B cell (primary cell): ENCODE results near the gene UMODL1. TPM values are rescaled to one million over a fixed set of nuclear protein-coding genes. Genes with fewer than 3 reads are reported as not detected.

ENCODE experiments used
- ATAC-seq: fragments of 200-7000 bp; cut with Tn5 transposase; one replicate; pipeline ENCODE4 v1.10.0; 2021; ENCODE audit warnings: low read depth, mild to moderate bottlenecking, moderate number of reproducible peaks, moderate library complexity
- CTCF ChIA-PET: fragments of 350-600 bp; sonication (Branson Sonifier 250); formaldehyde crosslinking; loops from one replicate; lab custom pipeline; 2021; ENCODE audit warnings: antibody characterized with exemption, inconsistent platforms; lab: Charles Lee
- POLR2A ChIA-PET: fragments of 350-600 bp; sonication (Branson Sonifier 250); formaldehyde crosslinking; loops from one replicate; lab custom pipeline; 2021; ENCODE audit warnings: antibody characterized with exemption; lab: Charles Lee
- DNase-seq: peaks from one replicate; pipeline ENCODE4 v3.0.0; 2013
- H2AFZ ChIP-seq: 2 replicates; pipeline ENCODE4 v1.6.1; 2012; ENCODE audit warnings: mild to moderate bottlenecking, low read depth, low read length; ENCODE audit not compliant: insufficient read depth, poor library complexity, severe bottlenecking
- H3K27ac ChIP-seq, 2 donors: 1 replicate in 1 of 2; 2 replicates in 1 of 2; pipeline ENCODE4 v1.5.1; 2012 to 2013; ENCODE audit warnings: low read length in 2 of 2, mild to moderate bottlenecking in 2 of 2, moderate library complexity in 1 of 2
- H3K27me3 ChIP-seq, 4 experiments: fragments of 200-600 bp in 1 of 4; sonication (generic) in 1 of 4; replicated peaks in 1 of 4; 1 replicate in 2 of 4; 2 replicates in 2 of 4; pipeline versions ENCODE4 v1.6.1 to v1.7.0; 2013 to 2016; ENCODE audit warnings: low read length in 3 of 4, mild to moderate bottlenecking in 2 of 4, mixed read lengths in 1 of 4, moderate library complexity in 1 of 4; ENCODE audit not compliant: insufficient read depth in 4 of 4, control insufficient read depth in 3 of 4; ENCODE audit errors: control extremely low read depth in 1 of 4
- H3K36me3 ChIP-seq, 2 experiments: replicated peaks in 1 of 2; 1 replicate in 1 of 2; 2 replicates in 1 of 2; pipeline versions ENCODE4 v1.6.1 to v1.7.1; 2013; ENCODE audit warnings: low read length in 1 of 2; ENCODE audit not compliant: insufficient read depth in 2 of 2, control insufficient read depth in 1 of 2; ENCODE audit errors: control extremely low read depth in 1 of 2, extremely low read depth in 1 of 2
- H3K4me1 ChIP-seq, 2 donors: fragments of 200-600 bp in 1 of 2; sonication (generic) in 1 of 2; 1 replicate in 1 of 2; 2 replicates in 1 of 2; pipeline versions ENCODE4 v1.5.1 to v1.6.1; 2013 to 2017; ENCODE audit warnings: low read length in 2 of 2; ENCODE audit not compliant: control insufficient read depth in 2 of 2, insufficient read depth in 2 of 2
- H3K4me2 ChIP-seq: replicated peaks from 2 replicates; pipeline ENCODE3; 2012; ENCODE audit warnings: mild to moderate bottlenecking, low read depth, low read length; ENCODE audit not compliant: poor library complexity, severe bottlenecking
- H3K4me3 ChIP-seq, 5 experiments: fragments of 200-600 bp in 1 of 5; sonication (generic) in 1 of 5; 1 replicate in 3 of 5; 2 replicates in 2 of 5; pipeline versions ENCODE4 v1.5.1 to v1.7.0; 2011 to 2016; ENCODE audit warnings: low read length in 4 of 5, mild to moderate bottlenecking in 4 of 5, low read depth in 2 of 5, control low read depth in 1 of 5, moderate library complexity in 1 of 5; ENCODE audit not compliant: insufficient read depth in 1 of 5; ENCODE audit errors: control extremely low read depth in 1 of 5, extremely low read depth in 1 of 5
- H3K79me2 ChIP-seq: fragments of 200-600 bp; sonication (generic); one replicate; pipeline ENCODE4 v1.6.0; 2016; ENCODE audit warnings: low read length; ENCODE audit not compliant: control insufficient read depth, insufficient read depth
- H3K9ac ChIP-seq: fragments of 200-600 bp; sonication (generic); 2 replicates; pipeline ENCODE4 v1.6.1; 2017; ENCODE audit warnings: mild to moderate bottlenecking, low read length, moderate library complexity
- H3K9me3 ChIP-seq, 3 donors: one replicate each; pipeline versions ENCODE4 v1.6.1 to v1.7.1; 2013; ENCODE audit warnings: low read length in 2 of 3; ENCODE audit not compliant: control insufficient read depth in 2 of 3, insufficient read depth in 1 of 3; ENCODE audit errors: control extremely low read depth in 1 of 3
- H4K20me1 ChIP-seq: 2 replicates; pipeline ENCODE4 v1.6.0; 2012; ENCODE audit warnings: mild to moderate bottlenecking, low read length; ENCODE audit not compliant: insufficient read depth, control insufficient read depth, poor library complexity, severe bottlenecking
- H3K27ac Mint-ChIP-seq: one replicate; pipeline ENCODE4 v1.8.0; 2021; ENCODE audit warnings: mixed read lengths
- H3K27me3 Mint-ChIP-seq: one replicate; pipeline ENCODE4 v1.8.0; 2021; ENCODE audit warnings: mixed read lengths
- H3K4me1 Mint-ChIP-seq: one replicate; pipeline ENCODE4 v1.8.0; 2021; ENCODE audit warnings: mixed read lengths
- H3K4me3 Mint-ChIP-seq: one replicate; pipeline ENCODE4 v1.8.0; 2021; ENCODE audit warnings: mixed read lengths
- H3K9me3 Mint-ChIP-seq: one replicate; pipeline ENCODE4 v1.8.0; 2022; ENCODE audit warnings: mixed read lengths; ENCODE audit not compliant: insufficient read depth
- EZH2 ChIP-seq: IDR thresholded peaks from 2 replicates; pipeline ENCODE4 v1.6.1; 2012; ENCODE audit warnings: borderline replicate concordance, low read depth, mild to moderate bottlenecking, moderate library complexity, low read length; ENCODE audit not compliant: insufficient read depth, poor library complexity, severe bottlenecking
- WGBS: methylation state at CpG from one replicate; pipeline ENCODE4 v1.1.5; 2013; ENCODE audit warnings: missing lambda C conversion rate; ENCODE audit not compliant: insufficient coverage; 5-methylcytosine and 5-hydroxymethylcytosine counted together
- intact Hi-C: fragments of 100-400 bp; cut with micrococcal nuclease; formaldehyde crosslinking; loops from one replicate; pipeline ENCODE4 v1.10.0; 2022
- polyA plus RNA-seq: library from polyadenylated mRNA; depleted of rRNA; stranded (reverse); fragments of >200 nt; gene quantifications from 2 replicates; pipeline ENCODE4 v1.2.3, GENCODE V29; 2012
- total RNA-seq, 2 donors: library from RNA; stranded (reverse); fragments of 120-200 nt in 1 of 2; gene quantifications; 1 replicate in 1 of 2; 2 replicates in 1 of 2; pipeline versions ENCODE4 v1.2.3 to v1.2.4, GENCODE V29; 2013 to 2022
- TF ChIP-seq, protein P1 (sequence below): fragments of 200-600 bp; IDR thresholded peaks from one replicate; pipeline ENCODE4 v1.8.0; 2022; ENCODE audit warnings: antibody characterized with exemption, mild to moderate bottlenecking

The UMODL1 gene
- total and polyA plus RNA-seq, 2 donors (not counting 1 experiment from before 2014, with no cell fraction given): 0.10 to 0.49 TPM

- intact Hi-C loops: no loop called here
- ChIA-PET POLR2A (no interaction called here), CTCF (no interaction called here)
- 94% methylated on average over 33 of the region's 36 CpGs for WGBS
- Mint-ChIP-seq H3K27ac (no peak overlapping the region), H3K9me3 (no peaks in the 10 kb centered on the region), H3K4me1 (no peaks in the 10 kb centered on the region), H3K27me3 (peaks cover 35% of the 10 kb centered on the region), H3K4me3 (no peak overlapping the region)
- no peaks in the 10 kb centered on the region for H4K20me1 ChIP-seq
- no peak overlapping the region for H2AFZ ChIP-seq
- H3K36me3 ChIP-seq: no peaks in the 10 kb centered on the region
- H3K9me3 ChIP-seq: no peaks in the 10 kb centered on the region
- no peaks in the 10 kb centered on the region for H3K79me2 ChIP-seq
- H3K4me1 ChIP-seq: no peaks in the 10 kb centered on the region
- ATAC-seq (no peak), DNase-seq (no peak)
- H3K4me3 ChIP-seq: no peak overlapping the region
- H3K27ac ChIP-seq: no peak overlapping the region
- no peak overlapping the region for H3K9ac ChIP-seq
- H3K4me2 ChIP-seq: no peak overlapping the region
- H3K27me3 ChIP-seq: peaks cover 0 to 34% (median 11%) of the 10 kb centered on the region in 4 experiments
- no peak for TF ChIP-seq EZH2
- TF ChIP-seq, protein P1, sequence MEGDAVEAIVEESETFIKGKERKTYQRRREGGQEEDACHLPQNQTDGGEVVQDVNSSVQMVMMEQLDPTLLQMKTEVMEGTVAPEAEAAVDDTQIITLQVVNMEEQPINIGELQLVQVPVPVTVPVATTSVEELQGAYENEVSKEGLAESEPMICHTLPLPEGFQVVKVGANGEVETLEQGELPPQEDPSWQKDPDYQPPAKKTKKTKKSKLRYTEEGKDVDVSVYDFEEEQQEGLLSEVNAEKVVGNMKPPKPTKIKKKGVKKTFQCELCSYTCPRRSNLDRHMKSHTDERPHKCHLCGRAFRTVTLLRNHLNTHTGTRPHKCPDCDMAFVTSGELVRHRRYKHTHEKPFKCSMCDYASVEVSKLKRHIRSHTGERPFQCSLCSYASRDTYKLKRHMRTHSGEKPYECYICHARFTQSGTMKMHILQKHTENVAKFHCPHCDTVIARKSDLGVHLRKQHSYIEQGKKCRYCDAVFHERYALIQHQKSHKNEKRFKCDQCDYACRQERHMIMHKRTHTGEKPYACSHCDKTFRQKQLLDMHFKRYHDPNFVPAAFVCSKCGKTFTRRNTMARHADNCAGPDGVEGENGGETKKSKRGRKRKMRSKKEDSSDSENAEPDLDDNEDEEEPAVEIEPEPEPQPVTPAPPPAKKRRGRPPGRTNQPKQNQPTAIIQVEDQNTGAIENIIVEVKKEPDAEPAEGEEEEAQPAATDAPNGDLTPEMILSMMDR: no peak
Observed at GRCh38 chr21:42127164-42128150, 56.3 kb downstream of the UMODL1 start.
